Ascending aorta (tissue), 2 donors: ENCODE data around the gene EMC7. TPM values are rescaled to one million over a fixed set of nuclear protein-coding genes. Genes with fewer than 3 reads are reported as not detected.
"Not testable (repeated sequence)": the region's sequence is repeated elsewhere in the genome, so short reads cannot be mapped to it uniquely, and the experiment has no call there.

ENCODE experiments used
- DNase-seq, 2 donors: peaks; one replicate each; pipeline ENCODE4 v3.0.0-alpha.2; 2019; ENCODE audit warnings: low spot score in 2 of 2
- H3K27ac ChIP-seq, 2 donors: fragments of 200-600 bp; sonication (generic); one replicate each; pipeline ENCODE4 v1.5.1; 2016 to 2017; ENCODE audit warnings: mild to moderate bottlenecking in 1 of 2
- H3K27me3 ChIP-seq: fragments of 200-600 bp; sonication (generic); one replicate; pipeline ENCODE4 v1.5.1; 2017
- H3K36me3 ChIP-seq, 2 donors: fragments of 200-600 bp; sonication (generic); one replicate each; pipeline ENCODE4 v1.5.1; 2016
- H3K4me1 ChIP-seq, 2 donors: fragments of 200-600 bp; sonication (generic); one replicate each; pipeline ENCODE4 v1.5.1; 2016 to 2017; ENCODE audit warnings: mild to moderate bottlenecking in 1 of 2
- H3K4me3 ChIP-seq, 2 donors: fragments of 200-600 bp; sonication (generic); one replicate each; pipeline ENCODE4 v1.5.1; 2016 to 2017; ENCODE audit warnings: mild to moderate bottlenecking in 1 of 2
- H3K9me3 ChIP-seq, 2 donors: fragments of 200-600 bp; sonication (generic); one replicate each; pipeline ENCODE4 v1.5.1; 2016
- CTCF ChIP-seq, 3 experiments: fragments of 200-600 bp in 2 of 3; fragments of 450-650 bp in 1 of 3; sonication (generic) in 2 of 3; IDR thresholded peaks; one replicate each; pipeline ENCODE4 v1.5.1; 2016 to 2019; ENCODE audit warnings: antibody characterized with exemption in 3 of 3, mild to moderate bottlenecking in 1 of 3, moderate library complexity in 1 of 3
- intact Hi-C: fragments of 100-400 bp; cut with DNase I; formaldehyde crosslinking; loops from one replicate; pipeline ENCODE4 v1.15.1; 2023
- total RNA-seq: library from RNA; depleted of rRNA; stranded (reverse); fragments of >200 nt; gene quantifications from one replicate; pipeline ENCODE4 v1.1.0, GENCODE V29; 2016

Gene EMC7
- total RNA-seq, 1 donor from 2014 or later: 51.0 TPM

- Histone ChIP-seq H3K36me3 (no peaks in the 10 kb centered on the region), H3K27me3 (no peaks in the 10 kb centered on the region), H3K27ac (peak overlapping the region; percentile 72 to 83), H3K4me3 (peak overlapping the region in 1 of 2 donors; percentile 4), H3K4me1 (peaks cover 4 to 11% of the 10 kb centered on the region in 2 donors), H3K9me3 (peaks cover 0 to 10% of the 10 kb centered on the region in 2 donors)
- DNase-seq: no peak
- no peak for TF ChIP-seq CTCF (IDR thresholded peaks at IDR 0.05)
- intact Hi-C loops: loop anchor here (1.0 to 10.0 kb wide), 4 partner anchors 17 to 739 kb away; partner anchors contain the start of genes ACTC1, AVEN, NOP10 and NUTM1
Measured at GRCh38 chr15:34055868-34056595, 45.6 kb downstream of the EMC7 start.

GRCh38 chr15:34054081-34054707 lies 47.5 kb downstream of the EMC7 start:
- Histone ChIP-seq H3K27ac (peak overlapping the region in 1 of 2 donors; percentile 72), H3K36me3 (no peaks in the 10 kb centered on the region), H3K27me3 (no peaks in the 10 kb centered on the region), H3K9me3 (peaks cover 0 to 22% of the 10 kb centered on the region in 2 donors), H3K4me1 (peaks cover 4 to 11% of the 10 kb centered on the region in 2 donors), H3K4me3 (no peak overlapping the region)
- no peak for DNase-seq
- intact Hi-C loops: loop anchor here (10.0 kb wide), 2 partner anchors 291 to 741 kb away; partner anchors contain the start of genes ACTC1, NOP10 and NUTM1
- no peak for TF ChIP-seq CTCF (IDR thresholded peaks at IDR 0.05)

- H3K27me3 ChIP-seq, H3K4me1 ChIP-seq, H3K36me3 ChIP-seq, DNase-seq, H3K4me3 ChIP-seq, H3K27ac ChIP-seq: not testable (repeated sequence)
- intact Hi-C loops: loop anchor here (10.0 kb wide), 2 partner anchors 294 to 744 kb away; partner anchors contain the start of genes ACTC1, NOP10 and NUTM1
- H3K9me3 ChIP-seq: peaks cover 0 to 22% of the 10 kb centered on the region in 2 donors
Measured at GRCh38 chr15:34050385-34050784, 51.3 kb downstream of the EMC7 start.

- Histone ChIP-seq H3K4me3 (no peak overlapping the region), H3K27ac (no peak overlapping the region)
- no peak for DNase-seq
Measured at GRCh38 chr15:34049112-34049511, 52.5 kb downstream of the EMC7 start.

GRCh38 chr15:34047893-34048775 lies 53.5 kb downstream of the EMC7 start:
- Histone ChIP-seq H3K27ac (no peak overlapping the region), H3K27me3 (no peaks in the 10 kb centered on the region), H3K9me3 (peaks cover 0 to 22% of the 10 kb centered on the region in 2 donors), H3K4me1 (no peaks in the 10 kb centered on the region), H3K36me3 (no peaks in the 10 kb centered on the region), H3K4me3 (no peak overlapping the region)
- TF ChIP-seq CTCF (IDR thresholded peaks at IDR 0.05): no peak
- intact Hi-C loops: no loop called here
- DNase-seq: no peak

More at GRCh38 chr15:34049112-34049511, 52.5 kb downstream of the EMC7 start:
- no peak for TF ChIP-seq CTCF (IDR thresholded peaks at IDR 0.05)
- no peaks in the 10 kb centered on the region for H3K4me1 ChIP-seq
- H3K9me3 ChIP-seq: peaks cover 0 to 22% of the 10 kb centered on the region in 2 donors
- intact Hi-C loops: no loop called here
- H3K36me3 ChIP-seq: no peaks in the 10 kb centered on the region
- H3K27me3 ChIP-seq: no peaks in the 10 kb centered on the region
